Stimulated activated CD4-positive, alpha-beta T cell treated with anti-CD3 and anti-CD28 coated beads, Interleukin-15, amount 100 ng/mL, for 48 hours (primary cell): Measurements from ENCODE around the gene RPL37A.
"Not testable (repeated sequence)": the region's sequence is repeated elsewhere in the genome, so short reads cannot be mapped to it uniquely, and the experiment has no call there.

ENCODE experiments used
- DNase-seq, 2 donors: peaks; one replicate each; pipeline ENCODE4 v3.0.0-alpha.2; 2020; ENCODE audit warnings: low read depth in 2 of 2

Gene RPL37A

GRCh38 chr2:216517447-216518225 lies 19.0 kb downstream of the RPL37A start:
- DNase-seq, result no peak

DNA sequence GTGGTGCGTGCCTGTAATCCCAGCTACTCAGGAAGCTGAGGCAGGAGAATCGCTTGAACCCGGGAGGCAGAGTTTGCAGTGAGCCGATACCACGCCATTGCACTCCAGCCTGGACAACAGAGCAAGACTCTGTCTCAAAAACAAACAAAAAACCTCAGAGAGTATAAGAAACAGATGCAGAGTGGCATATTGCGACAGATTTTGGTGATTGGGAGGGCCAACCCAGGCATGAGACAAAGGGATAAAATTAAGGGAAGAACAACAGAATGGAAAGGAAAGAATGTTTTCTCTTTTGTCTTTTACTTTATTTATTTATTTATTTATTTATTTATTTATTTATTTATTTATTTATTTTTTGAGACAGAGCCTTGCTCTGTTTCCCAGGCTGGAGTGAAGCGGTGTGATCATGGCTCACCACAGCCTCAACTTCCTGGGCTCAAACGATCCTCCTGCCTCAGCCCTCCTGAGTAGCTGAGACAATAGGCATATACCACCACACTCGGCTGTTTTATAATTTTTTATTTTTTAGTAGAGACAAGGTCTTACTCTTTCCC lies 20.0 kb downstream of the RPL37A start:
- not testable (repeated sequence) for DNase-seq

- peak in 1 of 2 donors; percentile 38 for DNase-seq
Observed at GRCh38 chr2:216519154-216519762, 20.6 kb downstream of the RPL37A start.

GRCh38 chr2:216520112-216520511 lies 21.5 kb downstream of the RPL37A start:
- DNase-seq, result no peak

GRCh38 chr2:216522892-216523502 lies 24.4 kb downstream of the RPL37A start:
- no peak for DNase-seq

GRCh38 chr2:216525972-216526371 lies 27.3 kb downstream of the RPL37A start:
- DNase-seq, result no peak

- no peak for DNase-seq
Observed at GRCh38 chr2:216526939-216527338, 28.3 kb downstream of the RPL37A start.

DNA sequence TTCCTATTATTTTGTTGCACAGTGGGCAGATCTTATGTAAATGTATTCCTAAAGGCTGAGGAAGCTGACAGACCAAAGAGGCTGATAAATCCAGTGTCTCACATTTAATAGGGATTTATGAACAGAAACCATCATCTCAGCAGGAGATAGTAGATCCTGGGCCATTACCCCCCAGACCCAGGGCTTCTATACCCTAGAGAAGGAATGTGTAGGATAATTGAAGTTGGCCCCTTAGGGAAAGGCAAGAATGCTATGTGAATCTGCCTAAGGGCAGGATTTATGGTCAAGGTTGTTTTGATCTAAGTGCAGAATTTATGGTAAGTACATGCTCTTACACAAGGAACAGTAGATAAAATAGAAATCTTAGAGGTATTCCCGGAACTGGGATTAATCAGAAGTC lies 29.0 kb downstream of the RPL37A start:
- DNase-seq, result no peak

DNA sequence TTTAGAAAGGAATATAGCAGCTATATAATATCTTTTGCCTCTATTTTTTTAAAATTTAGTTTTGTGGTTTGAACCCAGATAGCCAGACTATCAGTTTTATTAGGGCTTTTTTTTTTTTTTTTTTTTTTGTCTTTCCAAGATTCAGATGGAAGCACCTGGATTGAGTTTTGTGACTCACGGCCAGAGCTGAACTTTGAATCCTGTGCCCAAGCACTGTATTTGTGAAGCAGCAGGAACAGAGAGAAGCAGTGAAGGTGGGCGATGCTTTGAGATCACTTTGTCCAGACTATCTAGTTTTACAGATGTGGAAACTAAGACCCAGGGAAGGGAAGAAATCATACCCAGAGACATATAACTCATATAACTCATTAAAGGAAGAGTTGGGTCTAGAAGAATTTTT lies 33.9 kb downstream of the RPL37A start:
- DNase-seq, result no peak

DNA sequence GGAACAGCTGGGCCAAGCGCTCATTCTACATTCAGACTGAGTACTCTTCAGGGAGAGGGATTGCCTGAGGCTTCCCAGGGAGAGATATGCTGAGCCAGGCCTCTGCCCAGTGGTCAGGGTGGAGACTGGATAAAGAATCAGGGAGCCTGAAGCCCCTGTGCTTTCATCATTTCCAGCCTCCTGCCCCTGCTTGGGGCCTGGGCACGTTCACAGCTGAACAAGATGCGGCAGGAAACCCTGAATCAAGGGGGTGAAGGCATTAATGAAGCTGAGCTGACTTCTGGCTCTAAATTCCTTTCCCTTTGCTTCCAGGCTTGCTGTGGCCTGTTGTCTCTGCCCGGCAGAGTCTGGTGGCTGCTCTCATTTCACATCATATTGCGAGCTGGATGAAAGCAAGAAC lies 35.0 kb downstream of the RPL37A start:
- no peak for DNase-seq

GRCh38 chr2:216534809-216535208 lies 36.2 kb downstream of the RPL37A start:
- no peak for DNase-seq

DNA sequence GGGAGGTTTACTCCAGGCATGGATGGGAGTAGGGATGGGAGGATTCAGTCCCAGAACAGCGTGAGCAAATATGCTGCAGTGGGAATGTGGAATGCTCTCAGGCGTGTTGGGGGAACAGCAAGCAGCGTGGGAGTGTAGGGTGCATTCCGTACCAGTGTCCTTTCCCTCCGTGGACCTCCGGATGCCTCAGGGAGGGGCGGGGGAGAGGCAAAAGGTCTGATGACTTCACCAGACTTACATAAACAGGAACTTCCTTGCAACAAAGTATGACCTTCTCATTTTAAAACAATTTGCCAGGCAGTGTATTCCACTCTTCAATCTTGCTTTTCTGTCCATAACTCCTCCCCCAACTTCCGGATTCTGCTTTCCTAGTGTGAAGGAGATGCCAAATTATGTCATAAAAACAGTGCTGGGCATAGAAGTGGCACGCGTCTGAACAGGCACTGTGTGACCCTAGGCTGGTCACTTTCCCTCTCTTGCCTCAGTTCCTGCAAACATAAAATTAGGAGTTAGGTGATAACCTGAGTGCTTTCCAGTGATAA lies 36.9 kb downstream of the RPL37A start:
- DNase-seq, result no peak

DNA sequence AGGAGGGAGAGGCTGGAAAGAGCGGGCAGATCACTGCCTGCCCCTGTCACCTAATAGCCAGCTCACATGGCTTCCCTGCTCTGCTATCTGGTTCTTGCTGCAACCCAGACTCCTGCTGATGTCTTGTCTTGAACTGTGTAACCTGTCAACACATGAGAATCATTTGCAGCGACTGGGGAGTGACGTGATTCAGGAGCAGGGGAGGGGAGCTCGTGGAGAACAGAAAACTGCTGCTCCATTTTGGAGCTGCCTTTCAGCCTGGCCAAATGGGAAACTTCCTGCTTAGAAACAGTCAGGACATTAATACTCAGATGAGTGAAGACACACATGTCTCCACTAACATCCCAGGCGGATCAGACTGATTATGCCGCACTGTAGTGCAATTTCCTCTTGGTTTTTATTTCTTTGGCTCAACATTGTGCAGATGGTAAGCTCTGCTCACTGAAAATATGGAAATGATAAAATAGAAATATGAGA lies 38.1 kb downstream of the RPL37A start:
- DNase-seq, result no peak

DNA sequence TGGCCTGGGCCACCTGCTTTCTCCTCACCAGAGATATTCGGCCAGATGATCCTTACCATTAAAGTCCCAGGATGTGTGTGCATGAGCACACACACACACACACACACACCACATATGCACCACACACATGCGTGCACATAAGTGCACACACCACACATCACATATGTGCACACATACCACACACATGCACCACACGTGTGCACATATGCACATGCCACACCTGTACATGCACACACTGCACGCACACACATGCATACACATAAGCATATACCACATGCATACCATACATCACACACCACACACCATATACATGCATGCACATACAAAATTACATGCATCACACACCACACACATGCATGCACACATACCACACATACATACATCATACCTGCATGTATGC lies 38.7 kb downstream of the RPL37A start:
- no peak for DNase-seq

- DNase-seq, result no peak
Observed at GRCh38 chr2:216538538-216538937, 39.9 kb downstream of the RPL37A start.

- DNase-seq, result no peak
Observed at GRCh38 chr2:216539120-216539519, 40.5 kb downstream of the RPL37A start.

GRCh38 chr2:216539791-216540241 lies 41.2 kb downstream of the RPL37A start:
- no peak for DNase-seq

- DNase-seq, result no peak
Observed at GRCh38 chr2:216540920-216541319, 42.3 kb downstream of the RPL37A start.

DNA sequence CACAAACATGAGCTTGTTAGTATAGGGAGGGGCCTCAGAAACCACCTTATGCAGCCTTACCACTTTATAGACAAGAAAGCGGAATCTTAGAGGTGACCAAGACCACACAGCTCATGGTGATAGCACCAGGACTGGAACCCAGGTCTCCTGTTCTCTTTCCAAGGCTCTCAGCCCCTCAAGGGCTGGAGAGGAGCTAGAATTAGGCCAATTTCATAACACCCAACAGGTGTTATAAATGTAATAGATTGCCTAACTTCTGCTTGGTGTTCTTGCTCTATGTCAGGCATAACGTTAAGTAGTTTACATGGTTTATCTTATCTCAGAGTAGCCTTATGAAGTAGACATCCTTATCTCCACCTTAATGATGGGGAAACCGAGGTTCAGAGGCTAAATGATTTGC lies 42.9 kb downstream of the RPL37A start:
- DNase-seq, result no peak

- no peak for DNase-seq
Observed at GRCh38 chr2:216545359-216545758, 46.7 kb downstream of the RPL37A start.

DNA sequence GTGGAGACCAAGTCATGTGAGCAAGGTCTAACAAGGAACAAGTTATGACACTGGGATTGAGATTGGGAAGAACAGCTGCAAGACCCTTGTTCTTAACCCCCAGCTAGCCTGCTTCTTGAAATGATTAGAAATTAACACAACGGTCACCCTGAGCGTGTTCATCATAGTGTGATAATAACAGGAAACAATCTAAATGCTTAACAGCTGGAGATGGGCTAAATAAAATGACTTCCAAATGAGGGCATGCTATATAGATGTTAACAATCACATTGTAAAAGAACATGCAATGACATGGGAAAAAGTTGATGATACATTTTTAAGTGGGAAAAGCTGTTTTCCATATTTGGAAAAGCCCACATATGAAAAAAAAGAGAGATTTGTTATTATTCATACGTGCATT lies 47.6 kb downstream of the RPL37A start:
- no peak for DNase-seq
